ENCODE measurements around the gene ALPG.
"Not testable (repeated sequence)": the region's sequence is repeated elsewhere in the genome, so short reads cannot be mapped to it uniquely, and the experiment has no call there.

ALPG gene

DNA sequence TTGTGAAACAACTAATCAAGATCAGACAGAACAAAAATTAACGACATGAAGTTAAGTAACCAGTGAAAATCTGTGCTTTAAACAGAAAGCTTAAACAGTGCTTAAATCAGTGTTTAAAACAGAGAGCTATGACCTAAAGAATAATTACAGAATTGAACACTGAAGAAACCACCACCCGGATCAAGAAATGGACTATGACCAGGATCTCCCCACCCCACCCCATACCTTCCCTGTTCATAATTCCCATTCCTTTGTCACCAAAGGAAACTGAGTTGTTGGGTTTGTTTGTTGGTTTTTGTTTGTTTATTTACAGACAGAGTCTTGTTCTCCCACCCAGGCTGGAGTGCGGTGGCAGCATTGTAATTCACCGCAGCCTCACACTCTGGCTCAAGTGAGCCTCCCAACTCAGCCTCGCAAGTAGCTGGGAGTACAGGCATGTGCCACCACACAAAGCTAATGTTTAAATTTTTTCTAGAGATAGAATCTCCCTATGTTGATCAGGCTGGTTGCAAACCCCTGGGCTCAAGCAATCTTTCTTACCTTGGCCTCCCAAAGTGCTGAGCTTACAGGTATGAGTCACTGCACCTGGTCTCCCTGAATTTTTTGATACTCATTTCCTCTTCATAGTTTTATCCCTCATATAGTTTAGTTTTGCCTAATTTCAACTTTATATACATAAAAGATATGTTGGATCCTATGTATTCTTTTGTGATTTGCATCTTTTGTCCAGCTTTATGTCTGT lies 8.2 kb upstream of the ALPG start:
- DNase-seq: no peak

DNA sequence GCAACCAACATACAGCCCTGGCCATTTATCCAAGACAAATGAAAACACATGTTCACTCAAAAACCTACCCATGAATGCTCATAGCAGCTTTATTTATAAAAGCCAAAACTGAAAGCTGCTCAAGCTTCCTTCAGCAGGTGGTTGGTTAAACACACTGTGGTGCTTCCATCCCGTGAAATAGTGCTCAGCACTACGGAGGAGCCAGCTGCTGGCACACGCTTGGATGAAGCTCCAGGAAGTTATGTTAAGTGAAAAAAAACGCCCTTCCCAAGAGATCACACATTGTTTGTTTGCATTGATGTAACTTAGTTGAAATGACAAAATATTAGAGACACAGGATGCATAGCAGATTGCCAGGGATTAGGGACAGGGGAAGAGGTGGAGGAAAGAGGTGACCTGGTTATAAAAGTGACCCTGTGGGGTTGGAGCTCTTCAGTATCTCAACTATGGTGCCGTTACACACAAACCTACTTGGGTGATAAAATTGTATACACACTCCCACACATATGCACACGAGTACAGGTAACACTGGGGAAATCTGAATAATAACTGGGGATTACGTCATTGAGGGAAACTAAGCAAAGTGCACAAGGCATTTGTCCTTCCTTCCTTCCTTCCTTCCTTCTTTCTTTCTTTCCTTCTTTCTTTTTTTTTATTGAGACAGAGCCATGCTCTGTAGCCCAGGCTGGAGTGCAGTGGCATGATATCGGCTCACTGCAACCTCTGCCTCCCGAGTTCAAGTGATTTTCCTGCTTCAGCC lies 6.2 kb upstream of the ALPG start:
- no peak for DNase-seq

DNA sequence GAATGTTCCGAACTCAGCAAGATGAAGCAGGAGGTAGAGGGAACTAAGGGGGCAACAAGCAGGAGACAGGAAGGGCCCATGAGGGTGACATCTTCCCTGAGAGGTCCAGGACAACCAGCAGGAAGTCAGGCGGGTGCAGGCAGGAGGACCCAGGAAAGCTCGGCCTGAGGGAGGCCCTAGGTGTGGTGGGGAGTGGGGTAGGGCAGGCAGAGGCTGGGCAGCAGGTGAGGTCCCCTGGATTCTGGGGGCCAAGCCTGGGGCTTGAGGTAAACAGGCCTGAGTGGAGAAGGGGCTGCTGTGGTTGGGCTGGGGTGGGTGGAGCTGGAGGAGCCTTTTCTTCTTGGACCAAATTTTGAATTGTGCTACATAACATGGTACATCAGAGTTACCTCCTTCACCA lies 4.1 kb upstream of the ALPG start:
- DNase-seq: no peak

DNA sequence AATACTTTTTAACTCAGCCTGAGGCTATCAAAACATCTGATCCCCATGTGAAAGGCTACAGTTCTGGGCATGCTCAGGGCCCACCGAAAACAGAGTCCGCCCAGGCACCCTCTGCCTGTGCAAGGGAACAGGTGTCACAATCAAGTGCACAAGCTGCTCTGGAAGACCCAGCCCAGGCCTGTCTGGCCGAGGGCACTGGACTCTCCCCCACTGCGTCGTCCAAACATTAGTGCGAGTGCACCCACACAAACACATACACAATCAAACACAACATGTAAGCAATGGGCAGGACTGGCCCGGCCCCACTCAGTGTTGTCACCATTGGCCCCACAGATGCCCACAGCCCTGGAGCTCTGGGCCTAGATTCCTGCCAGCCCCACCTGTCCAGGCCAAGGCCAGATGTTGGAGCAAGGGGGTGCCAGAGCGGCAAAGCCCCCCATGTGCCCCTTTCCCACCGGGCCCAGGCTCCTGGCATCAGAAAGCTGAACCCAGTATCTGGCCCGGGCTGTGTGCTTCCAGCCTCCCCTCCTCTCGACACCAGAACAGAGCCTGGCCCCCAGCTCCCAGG lies 617 bp upstream of the ALPG start:
- no peak for DNase-seq

DNA sequence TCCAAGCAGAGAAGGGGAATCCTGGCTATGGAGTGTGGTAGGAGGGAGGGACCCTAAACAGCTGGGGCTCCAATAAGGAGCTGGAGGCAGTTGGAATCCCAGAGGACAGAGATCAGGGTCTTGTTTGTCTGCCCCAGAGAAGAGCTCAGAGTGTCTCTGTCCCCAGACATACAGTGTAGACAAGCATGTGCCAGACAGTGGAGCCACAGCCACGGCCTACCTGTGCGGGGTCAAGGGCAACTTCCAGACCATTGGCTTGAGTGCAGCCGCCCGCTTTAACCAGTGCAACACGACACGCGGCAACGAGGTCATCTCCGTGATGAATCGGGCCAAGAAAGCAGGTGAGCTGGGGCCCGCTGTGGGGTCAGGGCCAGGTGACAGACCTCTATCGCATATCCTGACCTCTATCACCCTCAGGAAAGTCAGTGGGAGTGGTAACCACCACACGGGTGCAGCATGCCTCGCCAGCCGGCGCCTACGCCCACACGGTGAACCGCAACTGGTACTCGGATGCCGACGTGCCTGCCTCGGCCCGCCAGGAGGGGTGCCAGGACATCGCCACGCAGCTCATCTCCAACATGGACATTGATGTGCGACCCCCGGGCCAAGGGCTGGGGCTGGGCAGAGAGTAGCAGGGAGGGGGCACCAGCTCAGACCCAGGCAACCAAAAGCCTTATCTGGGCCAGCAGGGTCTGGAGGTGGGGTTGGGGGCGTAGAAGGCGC lies 945 bp downstream of the ALPG start:
- DNase-seq: not testable (repeated sequence)

DNA sequence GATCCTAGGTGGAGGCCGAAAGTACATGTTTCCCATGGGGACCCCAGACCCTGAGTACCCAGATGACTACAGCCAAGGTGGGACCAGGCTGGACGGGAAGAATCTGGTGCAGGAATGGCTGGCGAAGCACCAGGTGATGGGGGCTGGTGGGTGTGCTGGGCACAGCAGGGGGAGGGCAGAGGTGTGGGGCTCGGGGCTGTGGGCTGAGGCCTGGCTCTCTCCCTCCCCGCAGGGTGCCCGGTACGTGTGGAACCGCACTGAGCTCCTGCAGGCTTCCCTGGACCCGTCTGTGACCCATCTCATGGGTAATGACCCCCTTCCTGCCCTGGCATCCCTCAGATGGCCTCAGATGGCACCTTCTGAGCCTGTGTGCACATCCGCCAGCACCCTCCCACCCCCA lies 1.6 kb downstream of the ALPG start:
- DNase-seq: not testable (repeated sequence)

DNA sequence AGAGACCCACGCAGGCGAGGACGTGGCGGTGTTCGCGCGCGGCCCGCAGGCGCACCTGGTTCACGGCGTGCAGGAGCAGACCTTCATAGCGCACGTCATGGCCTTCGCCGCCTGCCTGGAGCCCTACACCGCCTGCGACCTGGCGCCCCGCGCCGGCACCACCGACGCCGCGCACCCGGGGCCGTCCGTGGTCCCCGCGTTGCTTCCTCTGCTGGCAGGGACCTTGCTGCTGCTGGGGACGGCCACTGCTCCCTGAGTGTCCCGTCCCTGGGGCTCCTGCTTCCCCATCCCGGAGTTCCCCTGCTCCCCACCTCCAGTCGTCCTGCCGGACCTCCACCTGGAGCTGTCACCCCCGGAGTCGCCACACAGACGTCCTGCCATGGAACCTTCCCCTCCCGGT lies 3.0 kb downstream of the ALPG start:
- DNase-seq: not testable (repeated sequence)

DNA sequence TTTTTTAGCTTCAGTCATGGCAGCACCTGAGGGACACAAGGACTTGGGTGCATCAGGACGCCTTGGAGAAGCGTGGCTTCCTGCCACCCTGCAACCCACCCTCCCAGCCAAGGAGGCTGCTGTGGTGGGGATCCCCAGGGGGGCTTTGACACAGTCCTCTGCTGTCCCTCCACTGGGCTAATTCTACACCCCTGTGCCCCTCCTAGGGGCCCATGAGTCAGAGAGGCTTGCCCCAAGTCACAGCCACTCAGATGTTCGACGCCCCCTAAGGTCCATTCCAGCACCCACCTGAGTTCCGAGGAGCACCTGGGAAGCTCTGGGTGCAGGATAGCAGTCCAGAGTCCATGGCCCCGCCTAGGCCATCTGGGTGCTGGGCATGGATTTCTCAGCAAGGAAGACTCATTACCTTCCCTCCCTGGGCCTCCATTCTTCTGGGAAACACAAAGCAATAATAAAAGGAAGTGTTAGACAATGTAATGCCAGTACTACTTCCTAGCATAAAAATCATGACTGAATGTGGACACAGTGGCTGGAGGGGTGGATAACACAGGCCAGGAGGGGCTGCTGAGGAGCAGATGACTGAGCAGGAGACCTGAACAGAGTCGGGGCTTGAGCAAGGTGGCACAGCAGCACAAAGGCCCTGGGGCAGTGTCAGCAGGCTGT lies 3.7 kb downstream of the ALPG start:
- DNase-seq: no peak

DNA sequence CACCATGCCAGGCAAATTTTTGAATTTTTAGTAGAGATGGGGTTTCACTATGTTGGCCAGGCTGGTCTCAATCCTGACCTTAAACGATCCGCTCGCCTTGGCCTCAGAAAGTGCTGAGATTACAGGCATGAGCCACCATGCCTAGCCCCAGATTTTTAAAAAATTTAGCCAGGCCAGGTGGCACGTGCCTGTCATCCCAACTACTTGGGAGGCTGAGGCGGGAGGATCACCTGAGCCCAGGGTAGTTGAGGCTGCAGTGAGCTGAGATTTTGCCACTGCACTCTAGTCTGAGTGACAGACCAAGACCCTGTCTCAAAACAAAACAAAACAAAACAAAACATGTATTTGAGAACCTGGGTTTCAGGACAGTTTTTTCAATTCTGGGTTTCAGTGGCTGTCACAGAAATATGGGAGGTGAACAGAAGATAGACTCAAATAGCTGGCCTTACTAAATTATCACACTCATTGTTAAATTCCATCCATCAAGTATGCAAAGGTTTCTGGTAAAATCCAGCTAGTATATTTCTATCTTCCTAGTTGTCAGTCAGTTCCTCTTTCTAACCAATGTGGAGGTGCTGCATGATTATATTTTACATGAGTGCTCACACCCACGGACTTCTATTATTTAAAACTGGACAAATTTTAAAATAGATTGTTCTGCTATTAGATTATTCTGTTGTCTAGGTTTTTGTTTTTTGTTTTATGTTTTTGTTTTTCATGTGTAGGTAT lies 5.4 kb downstream of the ALPG start:
- DNase-seq: no peak

DNA sequence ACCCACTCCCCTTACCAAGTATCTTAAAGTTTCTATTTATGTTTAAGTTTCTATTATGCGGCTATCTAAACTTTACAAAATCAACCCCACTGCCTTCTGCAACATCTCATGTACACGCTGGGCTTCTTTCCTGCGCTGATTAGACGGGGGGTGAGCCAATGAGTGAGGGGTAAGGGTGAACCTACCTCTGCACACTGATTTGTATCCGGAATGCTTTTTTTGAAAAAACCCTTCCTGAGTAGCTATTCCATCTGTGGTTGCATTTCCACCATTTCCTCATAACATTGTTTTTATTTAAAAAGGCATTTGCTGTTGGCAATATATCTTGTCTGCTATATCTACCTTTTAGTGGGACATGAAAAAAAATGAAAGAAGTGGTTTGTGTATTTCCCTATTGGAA lies 6.3 kb downstream of the ALPG start:
- DNase-seq: no peak

DNA sequence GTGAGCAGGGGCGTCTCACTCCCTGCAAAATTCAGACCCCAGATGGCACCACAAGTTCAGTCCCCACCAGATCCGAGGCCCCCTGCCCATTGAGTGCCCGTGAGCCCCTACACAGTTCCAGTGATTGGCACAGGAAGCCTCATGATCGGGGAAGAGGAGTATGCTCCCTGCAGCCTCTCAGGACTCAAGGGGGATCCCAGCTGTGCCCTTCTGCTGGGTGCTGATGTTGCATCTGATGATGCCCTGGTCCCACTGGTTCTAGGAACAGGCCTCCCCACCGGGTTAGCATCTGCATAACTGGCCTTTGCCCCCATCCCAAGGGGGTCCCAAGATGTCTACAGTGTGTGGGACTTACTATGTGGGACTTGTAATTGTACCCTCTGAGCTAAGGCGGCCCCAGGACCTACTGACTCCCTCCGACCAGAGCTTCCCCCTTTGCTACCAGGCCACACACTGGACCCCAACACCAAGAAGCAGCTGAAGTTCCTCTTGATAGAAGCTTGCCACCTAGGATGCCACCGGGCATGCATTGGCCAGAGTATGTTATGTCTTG lies 8.6 kb downstream of the ALPG start:
- DNase-seq: no peak

DNA sequence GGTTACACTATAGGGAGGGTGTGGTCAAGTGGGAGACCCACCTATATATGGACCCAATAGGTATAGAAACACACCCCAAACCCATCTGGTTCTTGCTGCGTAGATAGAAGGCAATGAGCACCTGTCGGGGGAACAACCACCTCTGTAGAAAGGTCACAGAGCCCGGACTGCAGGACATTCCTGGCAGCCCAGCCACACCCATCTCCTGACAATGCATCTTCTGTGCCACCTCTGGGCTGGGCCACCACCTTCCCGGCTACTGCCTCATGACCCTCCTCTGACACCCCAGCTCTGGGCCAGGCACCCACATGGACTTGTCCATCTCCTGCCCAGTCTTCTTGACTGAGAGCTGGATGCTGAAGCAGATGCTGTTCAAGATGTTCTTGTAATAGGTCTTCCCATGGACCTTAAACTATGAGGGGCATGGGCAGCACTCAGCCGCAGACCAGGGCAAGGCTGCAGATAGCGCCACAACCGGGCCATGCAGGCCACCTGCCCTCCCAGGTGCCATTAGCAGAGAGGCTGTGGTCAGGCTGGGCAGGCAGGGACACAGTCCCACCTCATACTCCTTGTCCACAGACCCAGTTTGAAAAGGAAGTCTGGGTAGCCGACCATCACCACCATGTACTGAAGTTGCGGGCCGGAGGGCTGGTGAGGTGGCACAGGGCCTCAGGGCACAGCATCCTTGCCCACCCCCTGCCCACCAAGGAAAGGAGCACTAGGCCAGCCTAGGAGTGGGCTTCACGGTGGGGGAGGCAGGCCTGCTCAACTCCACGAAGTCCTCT lies 9.3 kb downstream of the ALPG start:
- DNase-seq: no peak

DNA sequence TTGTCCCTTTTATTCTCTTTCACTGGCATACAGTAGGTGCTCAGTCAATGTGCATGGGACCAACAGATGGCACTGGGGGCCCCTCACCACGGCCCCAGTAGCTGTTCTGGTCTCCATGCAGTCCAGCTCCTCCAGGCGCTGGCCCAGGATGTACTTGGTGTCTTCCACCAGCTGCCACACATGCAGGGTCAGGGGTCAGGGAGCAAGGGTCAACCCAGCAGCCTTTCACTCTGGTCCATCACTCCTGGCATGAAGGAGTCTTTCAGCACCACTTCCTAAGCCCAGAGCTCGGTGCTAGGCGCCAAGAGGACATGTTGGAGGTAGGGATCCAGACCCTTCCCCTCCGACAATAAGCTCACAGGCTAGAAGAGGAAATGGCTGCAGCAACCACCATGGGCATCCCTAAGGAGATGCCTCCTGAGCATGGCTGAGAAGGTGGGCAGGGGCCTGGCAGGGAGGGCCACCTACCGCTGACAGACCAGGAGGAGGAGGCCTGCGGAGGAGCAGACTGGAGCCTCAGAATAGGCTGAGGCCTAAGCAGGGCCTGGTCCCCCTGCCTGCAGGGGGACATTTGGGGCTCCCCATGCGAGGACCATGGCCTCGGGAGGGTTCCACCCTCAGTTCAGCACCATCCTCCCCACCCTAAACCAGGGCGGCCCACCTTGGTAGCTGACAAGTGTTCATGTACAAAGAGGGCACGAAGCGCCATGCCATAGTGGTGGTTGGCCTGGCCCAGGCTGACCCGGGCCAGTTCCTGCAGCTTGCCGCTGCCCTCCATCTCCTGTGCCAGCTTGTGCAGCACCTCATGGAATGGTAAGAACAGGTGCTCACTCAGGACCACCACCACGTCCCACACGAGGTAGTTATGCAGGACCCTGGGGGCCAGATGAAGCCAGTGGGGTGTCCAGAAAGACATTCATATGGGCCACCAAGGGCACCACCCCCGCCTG lies 10.2 kb downstream of the ALPG start:
- no peak for DNase-seq

DNA sequence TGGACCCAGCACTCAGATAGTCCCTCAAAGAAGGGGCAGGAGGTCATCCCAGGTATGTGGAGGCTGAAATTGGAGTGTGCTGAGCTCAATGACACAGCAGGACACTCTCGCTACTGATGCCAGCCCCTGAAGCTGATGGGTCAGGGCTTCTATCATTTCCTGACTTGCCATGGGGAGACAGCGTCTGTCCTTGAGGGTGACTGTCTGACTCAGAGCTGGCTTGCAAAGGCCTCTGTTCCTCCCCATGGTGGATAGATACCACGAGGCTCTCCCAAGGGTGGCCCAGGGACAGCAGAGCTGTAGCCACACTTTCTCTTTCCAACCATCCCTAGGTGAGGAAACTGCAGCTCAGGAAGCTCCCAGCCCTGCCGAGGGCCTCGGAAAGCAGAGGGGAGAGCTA lies 10.8 kb downstream of the ALPG start:
- no peak for DNase-seq

DNA sequence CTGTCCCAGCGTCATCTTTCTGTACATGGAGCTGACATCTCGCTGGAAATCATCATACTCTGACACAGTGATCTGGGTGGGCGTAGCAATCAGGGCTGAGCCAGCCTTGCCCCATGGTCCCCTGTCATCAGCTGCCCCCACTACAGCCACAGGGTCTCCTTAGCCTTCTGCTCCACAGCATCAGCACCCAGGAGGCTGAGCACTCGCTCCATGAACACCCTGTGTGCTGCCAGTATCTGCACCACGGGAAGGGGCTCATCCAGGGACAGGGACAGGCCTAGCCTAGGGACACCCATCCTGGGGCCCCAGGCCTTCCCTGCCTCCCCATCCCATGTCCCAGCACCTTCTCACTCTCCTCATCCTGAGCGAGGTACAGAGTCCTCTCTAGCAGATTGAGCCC lies 11.4 kb downstream of the ALPG start:
- DNase-seq: no peak

DNA sequence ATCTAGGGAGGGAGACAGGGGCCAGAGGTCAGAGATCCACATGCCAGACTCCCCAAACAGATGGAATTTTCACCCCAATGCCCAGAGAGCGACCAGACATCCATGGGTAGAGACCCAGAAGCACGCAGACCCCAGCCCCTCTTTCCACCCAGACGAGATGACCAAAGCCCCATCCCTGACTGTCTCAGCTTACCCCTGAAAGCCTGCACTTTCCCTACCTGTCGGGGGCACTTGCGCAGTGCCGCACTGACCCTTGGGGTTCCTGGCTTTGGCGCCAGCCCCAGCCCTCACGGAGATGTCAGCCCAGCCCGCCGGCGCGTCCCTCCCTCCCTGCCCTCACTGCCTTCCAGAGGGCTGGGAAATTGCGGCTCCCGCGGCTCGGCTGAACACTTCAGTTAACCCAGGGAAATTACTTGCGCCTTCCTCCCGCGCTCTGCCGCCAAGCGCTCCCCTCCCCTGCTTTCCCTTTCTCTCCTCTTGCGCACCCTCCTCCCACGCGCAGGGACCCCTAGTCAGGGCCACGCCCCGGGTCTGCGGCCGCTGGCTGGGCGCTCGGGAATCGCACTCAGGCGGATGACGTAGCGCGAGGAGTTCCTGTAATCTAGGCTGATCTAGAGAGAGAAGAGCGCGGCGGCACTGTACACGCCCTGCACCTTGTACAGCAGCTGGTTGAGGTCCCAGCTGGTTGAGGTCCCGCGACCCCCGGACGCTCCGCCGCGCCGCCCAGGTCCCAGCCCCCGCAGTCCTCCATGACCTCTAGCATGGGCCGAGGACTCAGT lies 12.0 kb downstream of the ALPG start:
- peak; percentile 52 for DNase-seq

DNA sequence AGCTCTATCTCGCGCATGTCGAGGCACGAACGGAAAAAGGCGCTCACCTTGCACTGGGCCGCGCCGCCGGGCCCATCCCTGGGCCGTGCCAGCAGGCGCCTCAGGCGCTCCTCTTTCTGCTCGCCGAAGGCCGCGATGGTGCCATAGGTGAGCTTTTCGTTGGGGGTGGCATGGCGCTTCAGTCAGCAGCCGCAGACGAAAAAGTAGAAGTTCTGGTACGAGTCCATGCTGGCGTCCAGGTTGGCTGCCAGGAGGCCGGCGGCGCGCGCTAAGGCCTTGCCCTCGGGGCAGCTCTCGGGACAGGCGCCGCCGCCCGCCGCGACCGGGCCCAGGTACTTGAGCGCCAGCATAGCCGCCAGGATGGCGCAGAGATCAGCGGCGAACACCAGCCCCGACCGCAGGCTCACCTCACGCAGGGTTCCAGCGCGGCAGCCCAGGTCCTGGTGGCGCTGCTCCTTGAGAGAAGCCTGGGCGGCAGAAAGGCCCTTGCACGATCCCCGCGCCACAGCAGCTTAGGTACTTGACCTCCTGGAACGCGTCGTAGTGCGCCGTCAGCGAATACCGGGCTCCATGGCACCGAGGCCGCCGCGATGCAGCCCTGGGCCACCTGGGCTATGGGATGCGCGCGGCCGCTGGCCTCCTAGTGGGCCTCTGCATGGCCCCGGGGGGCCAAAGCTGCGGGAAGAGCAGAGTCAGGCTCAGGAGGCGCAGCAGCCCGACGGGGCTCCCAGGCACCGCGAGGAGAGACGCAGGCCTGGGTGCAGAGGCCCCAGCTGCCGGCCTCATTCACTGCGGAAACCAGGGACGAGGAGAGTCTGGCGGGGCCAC lies 12.8 kb downstream of the ALPG start:
- DNase-seq: no peak

DNA sequence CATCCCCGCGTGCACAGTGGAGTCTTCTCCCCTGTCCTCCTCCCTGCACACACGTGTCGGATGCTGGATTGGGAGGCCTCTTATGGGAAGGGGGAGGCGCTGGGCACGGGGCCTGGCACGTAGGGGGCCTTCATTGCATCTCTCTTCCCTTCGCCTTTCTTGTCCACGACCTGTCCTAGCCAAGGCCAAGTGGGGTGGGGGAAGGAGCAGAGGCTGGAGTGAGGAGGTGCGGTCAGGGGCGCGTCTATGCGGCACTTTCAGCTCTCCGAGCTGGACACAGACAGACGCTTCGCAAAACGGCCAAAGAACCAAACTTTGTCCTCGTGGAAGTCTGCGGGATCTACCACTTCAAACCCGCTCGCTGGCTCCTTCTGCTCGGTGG lies 13.4 kb downstream of the ALPG start:
- no peak for DNase-seq

Data from hematopoietic multipotent progenitor cell treated with erythropoietin and hydrocortisone succinate and interleukin-3 and kit ligand, for 4 days (in vitro differentiated cells).